Raji (cell line): ENCODE measurements around the gene NCOR2.

Experiments
- POLR2A ChIP-seq: IDR thresholded peaks from 2 replicates; pipeline ENCODE4 v1.6.1; 2011; ENCODE audit warnings: low read depth, low read length, control low read depth; ENCODE audit not compliant: insufficient read depth

Gene NCOR2

GRCh38 chr12:124544983-124545382 is 22.4 kb downstream of the NCOR2 start:
- TF ChIP-seq POLR2A: no peak

- no peak for TF ChIP-seq POLR2A
Observed at GRCh38 chr12:124544311-124544970, 23.0 kb downstream of the NCOR2 start.

- no peak for TF ChIP-seq POLR2A
Observed at GRCh38 chr12:124543590-124544310, 23.7 kb downstream of the NCOR2 start.

GRCh38 chr12:124543052-124543589 is 24.3 kb downstream of the NCOR2 start:
- TF ChIP-seq POLR2A: no peak

- TF ChIP-seq POLR2A: no peak
Observed at GRCh38 chr12:124542021-124542949, 25.1 kb downstream of the NCOR2 start.

GRCh38 chr12:124541322-124541721 is 26.1 kb downstream of the NCOR2 start:
- TF ChIP-seq POLR2A: no peak

- no peak for TF ChIP-seq POLR2A
Observed at GRCh38 chr12:124539084-124540041, 28.0 kb downstream of the NCOR2 start.

- TF ChIP-seq POLR2A: no peak
Observed at GRCh38 chr12:124538194-124539082, 29.0 kb downstream of the NCOR2 start.

GRCh38 chr12:124537525-124538193 is 29.8 kb downstream of the NCOR2 start:
- no peak for TF ChIP-seq POLR2A

GRCh38 chr12:124536641-124537040 is 30.8 kb downstream of the NCOR2 start:
- TF ChIP-seq POLR2A: no peak

GRCh38 chr12:124534776-124535740 is 32.4 kb downstream of the NCOR2 start:
- no peak for TF ChIP-seq POLR2A

- no peak for TF ChIP-seq POLR2A
Observed at GRCh38 chr12:124533456-124533855, 34.0 kb downstream of the NCOR2 start.
